ENCODE results near the gene IFI27L1. TPM values are rescaled to one million over a fixed set of nuclear protein-coding genes. Genes with fewer than 3 reads are reported as not detected.

The IFI27L1 gene
- total and polyA plus RNA-seq, 7 donors = 6.5 to 15.0 (median 10.4) TPM

DNA sequence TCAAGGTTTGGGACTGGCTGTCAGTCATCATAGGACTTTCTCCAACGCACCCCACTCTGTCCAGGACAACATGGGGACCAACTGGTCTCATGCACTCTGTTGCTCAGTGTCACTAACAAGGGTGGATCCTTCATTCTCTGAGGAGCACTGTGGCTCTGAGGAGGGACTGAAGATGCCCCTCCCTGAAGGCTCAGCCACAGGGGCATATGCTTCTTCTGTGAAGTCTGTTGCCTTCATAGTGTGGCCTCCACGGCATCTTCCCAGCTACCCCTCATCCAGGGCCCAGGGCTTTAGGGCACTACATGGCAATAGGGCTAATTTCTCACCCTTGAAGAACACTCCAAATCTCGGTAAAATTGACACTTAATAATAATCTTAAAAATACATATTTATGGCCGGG, 62.6 kb downstream of the IFI27L1 start:
- intact Hi-C loops (cut with DNase I) = loop anchor here in 1 of 2 donors (10.0 kb wide), 1 partner anchor 209 kb away; no protein-coding TSS in a partner anchor
- H3K36me3 ChIP-seq (ENCODE audit: insufficient read depth in 1 of 2, low read depth in 1 of 2) = no peaks in the 10 kb centered on the region
- ATAC-seq (no peak), DNase-seq (no peak)
- no peaks in the 10 kb centered on the region for H3K4me1 ChIP-seq
- no peaks in the 10 kb centered on the region for H3K27me3 ChIP-seq (ENCODE audit: insufficient read depth in 3 of 3, low read length in 2 of 3)
- no peak overlapping the region for H3K4me3 ChIP-seq
- TF ChIP-seq, protein P1, sequence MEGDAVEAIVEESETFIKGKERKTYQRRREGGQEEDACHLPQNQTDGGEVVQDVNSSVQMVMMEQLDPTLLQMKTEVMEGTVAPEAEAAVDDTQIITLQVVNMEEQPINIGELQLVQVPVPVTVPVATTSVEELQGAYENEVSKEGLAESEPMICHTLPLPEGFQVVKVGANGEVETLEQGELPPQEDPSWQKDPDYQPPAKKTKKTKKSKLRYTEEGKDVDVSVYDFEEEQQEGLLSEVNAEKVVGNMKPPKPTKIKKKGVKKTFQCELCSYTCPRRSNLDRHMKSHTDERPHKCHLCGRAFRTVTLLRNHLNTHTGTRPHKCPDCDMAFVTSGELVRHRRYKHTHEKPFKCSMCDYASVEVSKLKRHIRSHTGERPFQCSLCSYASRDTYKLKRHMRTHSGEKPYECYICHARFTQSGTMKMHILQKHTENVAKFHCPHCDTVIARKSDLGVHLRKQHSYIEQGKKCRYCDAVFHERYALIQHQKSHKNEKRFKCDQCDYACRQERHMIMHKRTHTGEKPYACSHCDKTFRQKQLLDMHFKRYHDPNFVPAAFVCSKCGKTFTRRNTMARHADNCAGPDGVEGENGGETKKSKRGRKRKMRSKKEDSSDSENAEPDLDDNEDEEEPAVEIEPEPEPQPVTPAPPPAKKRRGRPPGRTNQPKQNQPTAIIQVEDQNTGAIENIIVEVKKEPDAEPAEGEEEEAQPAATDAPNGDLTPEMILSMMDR (IDR thresholded peaks at IDR 0.05) = no peak
- WGBS, 3 donors = 88 to 94% (median 91%) methylated on average over 4 of the region's 4 CpGs
- no peaks in the 10 kb centered on the region for H3K9me3 ChIP-seq
- H3K27ac ChIP-seq = no peak overlapping the region

DNA sequence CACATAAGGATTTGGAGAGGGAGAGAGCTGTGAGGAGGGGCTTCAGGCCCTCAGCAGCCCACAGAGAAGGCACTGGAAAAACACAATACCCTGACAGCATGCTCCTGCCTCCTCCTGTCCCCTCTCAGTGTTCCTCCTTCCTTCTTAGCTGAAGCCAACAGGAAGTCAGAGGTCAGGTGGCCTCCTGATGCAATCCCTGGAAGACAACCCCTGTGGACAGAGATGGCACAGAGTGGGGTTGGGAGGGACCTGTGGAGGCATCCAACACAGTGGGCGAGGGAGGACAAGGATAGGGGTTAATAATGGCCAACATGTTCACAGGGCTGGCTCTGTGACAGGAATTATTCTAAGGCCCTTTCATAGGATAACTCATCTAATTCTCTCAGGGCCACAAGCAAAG, 63.7 kb downstream of the IFI27L1 start:
- Histone ChIP-seq H3K9me3 (no peaks in the 10 kb centered on the region), H3K4me3 (no peak overlapping the region), H3K4me1 (no peaks in the 10 kb centered on the region), H3K36me3 (ENCODE audit: insufficient read depth in 1 of 2, low read depth in 1 of 2) (no peaks in the 10 kb centered on the region), H3K27ac (no peak overlapping the region), H3K27me3 (ENCODE audit: insufficient read depth in 3 of 3, low read length in 2 of 3) (no peaks in the 10 kb centered on the region)
- ATAC-seq (no peak), DNase-seq (no peak)
- TF ChIP-seq, protein P1 (IDR thresholded peaks at IDR 0.05) = no peak
- intact Hi-C loops (cut with DNase I) = loop anchor here in 1 of 2 donors (10.0 kb wide), 1 partner anchor 210 kb away; no protein-coding TSS in a partner anchor
- WGBS, 3 donors = 56 to 79% (median 73%) methylated on average over 1 of the region's 1 CpG

DNA sequence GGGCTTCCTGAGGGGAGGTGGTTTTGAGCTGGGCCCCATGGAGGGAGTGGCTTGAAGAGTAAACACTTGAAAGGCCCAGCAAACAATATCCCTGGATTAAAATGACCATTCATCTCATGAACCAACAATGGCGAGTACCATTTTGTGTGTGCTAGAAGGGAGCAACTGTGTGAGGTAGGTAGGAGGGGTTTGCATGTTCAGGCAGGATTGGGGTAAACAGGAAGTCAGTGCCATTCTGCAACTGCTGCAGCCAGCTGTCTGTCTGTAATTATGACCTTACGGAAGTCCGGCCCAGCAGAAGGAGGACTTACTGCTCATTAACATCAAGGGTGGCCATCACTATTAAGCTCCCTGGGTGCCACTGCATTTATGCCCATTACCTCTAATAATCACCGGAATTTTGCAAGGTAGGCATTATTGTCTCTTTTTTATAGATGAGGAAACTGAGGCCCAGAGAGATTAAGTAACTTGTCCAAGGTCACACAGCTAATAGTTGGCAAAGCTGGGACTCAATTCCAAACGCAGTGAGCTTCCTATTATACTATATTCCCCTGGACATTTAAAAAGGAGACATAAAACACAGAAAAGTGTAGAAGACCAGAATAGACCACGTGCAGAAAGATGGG, 64.9 kb downstream of the IFI27L1 start:
- WGBS, 3 donors = 66 to 83% (median 73%) methylated on average over 6 of the region's 6 CpGs
- no peaks in the 10 kb centered on the region for H3K9me3 ChIP-seq
- no peaks in the 10 kb centered on the region for H3K4me1 ChIP-seq
- H3K27ac ChIP-seq = no peak overlapping the region
- no peak overlapping the region for H3K4me3 ChIP-seq
- intact Hi-C loops (cut with DNase I) = loop anchor here in 1 of 2 donors (10.0 kb wide), 1 partner anchor 211 kb away; no protein-coding TSS in a partner anchor
- ATAC-seq (no peak), DNase-seq (no peak)
- H3K36me3 ChIP-seq (ENCODE audit: insufficient read depth in 1 of 2, low read depth in 1 of 2) = no peaks in the 10 kb centered on the region
- TF ChIP-seq, protein P1 (IDR thresholded peaks at IDR 0.05) = no peak
- H3K27me3 ChIP-seq (ENCODE audit: insufficient read depth in 3 of 3, low read length in 2 of 3) = no peaks in the 10 kb centered on the region

Other genes with a start within 250 kb of the IFI27L1 start
- not detected for gene FAM181A, start 154.0 kb upstream of the IFI27L1 start, total RNA-seq
- under 1 TPM in 2 of 3 donors, not detected in 1; 0.14 to 0.32 TPM for gene FAM181A, start 154.0 kb upstream of the IFI27L1 start, polyA plus RNA-seq
- gene ASB2, start 104.7 kb upstream of the IFI27L1 start, total RNA-seq = 100 to 1,000 TPM; 148 to 443 (median 252) TPM
- gene ASB2, start 104.7 kb upstream of the IFI27L1 start, polyA plus RNA-seq = 100 to 1,000 TPM in 2 of 3 donors, 10 to 100 TPM in 1; 41.2 to 460 (median 217) TPM
- 1 to 10 TPM in 3 of 4 donors, under 1 TPM in 1; 0.71 to 3.9 (median 2.2) TPM for gene CCDC197, start 84.0 kb upstream of the IFI27L1 start, total RNA-seq
- under 1 TPM; 0.04 to 0.69 (median 0.61) TPM for gene CCDC197, start 84.0 kb upstream of the IFI27L1 start, polyA plus RNA-seq
- gene OTUB2, start 55.0 kb upstream of the IFI27L1 start, total RNA-seq = under 1 TPM; 0.06 to 0.15 (median 0.10) TPM
- under 1 TPM; 0.04 to 0.96 (median 0.09) TPM for gene OTUB2, start 55.0 kb upstream of the IFI27L1 start, polyA plus RNA-seq
- gene DDX24, start 108 bp upstream of the IFI27L1 start, total RNA-seq = 100 to 1,000 TPM; 145 to 190 (median 171) TPM
- 100 to 1,000 TPM in 1 of 3 donors, 10 to 100 TPM in 2; 66.5 to 124 (median 79.7) TPM for gene DDX24, start 108 bp upstream of the IFI27L1 start, polyA plus RNA-seq
- gene IFI27, start 29.4 kb downstream of the IFI27L1 start, total RNA-seq = 100 to 1,000 TPM in 1 of 4 donors, 10 to 100 TPM in 3; 52.8 to 119 (median 82.2) TPM
- gene IFI27, start 29.4 kb downstream of the IFI27L1 start, polyA plus RNA-seq = 100 to 1,000 TPM in 2 of 3 donors, 10 to 100 TPM in 1; 93.5 to 229 (median 208) TPM
- gene IFI27L2, start 48.3 kb downstream of the IFI27L1 start, total RNA-seq = 1 to 10 TPM; 5.3 to 6.9 (median 6.2) TPM
- 10 to 100 TPM in 2 of 3 donors, 1 to 10 TPM in 1; 4.9 to 12.5 (median 12.2) TPM for gene IFI27L2, start 48.3 kb downstream of the IFI27L1 start, polyA plus RNA-seq
- gene PPP4R4, start 93.0 kb downstream of the IFI27L1 start, total RNA-seq = under 1 TPM in 3 of 4 donors, not detected in 1; 0.13 to 0.73 (median 0.49) TPM
- under 1 TPM; 0.01 to 0.25 (median 0.09) TPM for gene PPP4R4, start 93.0 kb downstream of the IFI27L1 start, polyA plus RNA-seq
- not detected for gene SERPINA10, start 212.0 kb downstream of the IFI27L1 start, total RNA-seq
- gene SERPINA10, start 212.0 kb downstream of the IFI27L1 start, polyA plus RNA-seq = not detected
- gene SERPINA6, start 242.0 kb downstream of the IFI27L1 start, total RNA-seq = not detected
- gene SERPINA6, start 242.0 kb downstream of the IFI27L1 start, polyA plus RNA-seq = not detected

All from psoas muscle (tissue), 8 donors.